ENCODE results near the gene NKTR. TPM values are rescaled to one million over a fixed set of nuclear protein-coding genes. Genes with fewer than 3 reads are reported as not detected.

Gene NKTR
- total and polyA plus RNA-seq, 2 experiments from 2014 or later: 36.8 to 74.3 TPM

GRCh38 chr3:42678447-42678846 lies 78.0 kb downstream of the NKTR start:
- no peaks in the 10 kb centered on the region for H4K20me1 ChIP-seq (ENCODE audit: insufficient read depth, poor library complexity, severe bottlenecking)
- H3K4me3 ChIP-seq: no peak overlapping the region
- no peak overlapping the region for H3K27ac ChIP-seq
- no peaks in the 10 kb centered on the region for H3K79me2 ChIP-seq
- WGBS (ENCODE audit: low lambda C conversion rate, missing lambda C conversion rate): 79% methylated on average over 2 of the region's 2 CpGs
- H3K9me3 ChIP-seq (ENCODE audit: low read depth): no peaks in the 10 kb centered on the region
- H3K4me1 ChIP-seq (ENCODE audit: insufficient read depth): no peaks in the 10 kb centered on the region
- no peak for DNase-seq (ENCODE audit: low spot score)
- no peaks in the 10 kb centered on the region for H3K9me2 ChIP-seq (replicated peaks; ENCODE audit: insufficient read depth)
- no peak overlapping the region for H3K4me2 ChIP-seq
- TF ChIP-seq EZH2 (IDR thresholded peaks at IDR 0.05; ENCODE audit: borderline replicate concordance): no peak
- TF ChIP-seq EZH2phosphoT487 (IDR thresholded peaks at IDR 0.05; ENCODE audit: low read depth, severe bottlenecking, unreplicated experiment): no peak
- TF ChIP-seq CTCF (IDR thresholded peaks at IDR 0.05; ENCODE audit: poor library complexity): no peak
- no peaks in the 10 kb centered on the region for H3K27me3 ChIP-seq
- no peaks in the 10 kb centered on the region for H3K36me3 ChIP-seq (replicated peaks; ENCODE audit: insufficient read depth, low read depth)
- no peak overlapping the region for H2AFZ ChIP-seq

- peaks cover 5% of the 10 kb centered on the region for H3K4me1 ChIP-seq (ENCODE audit: insufficient read depth)
- WGBS (ENCODE audit: low lambda C conversion rate, missing lambda C conversion rate): 86% methylated on average over 1 of the region's 1 CpG
Observed at GRCh38 chr3:42680271-42680670, 79.8 kb downstream of the NKTR start.

GRCh38 chr3:42680806-42681205 lies 80.3 kb downstream of the NKTR start:
- Histone ChIP-seq H3K27ac (no peak overlapping the region), H3K4me2 (no peak overlapping the region), H3K9me3 (ENCODE audit: low read depth) (no peaks in the 10 kb centered on the region), H3K4me1 (ENCODE audit: insufficient read depth) (peaks cover 5% of the 10 kb centered on the region), H3K79me2 (no peaks in the 10 kb centered on the region), H2AFZ (no peak overlapping the region), H3K36me3 (replicated peaks; ENCODE audit: insufficient read depth, low read depth) (no peaks in the 10 kb centered on the region), H4K20me1 (ENCODE audit: insufficient read depth, poor library complexity, severe bottlenecking) (no peaks in the 10 kb centered on the region), H3K27me3 (no peaks in the 10 kb centered on the region), H3K4me3 (no peak overlapping the region), H3K9me2 (replicated peaks; ENCODE audit: insufficient read depth) (no peaks in the 10 kb centered on the region)
- no peak for DNase-seq (ENCODE audit: low spot score)
- TF ChIP-seq CTCF (IDR thresholded peaks at IDR 0.05; ENCODE audit: poor library complexity) (no peak), EZH2 (IDR thresholded peaks at IDR 0.05; ENCODE audit: borderline replicate concordance) (no peak), EZH2phosphoT487 (IDR thresholded peaks at IDR 0.05; ENCODE audit: low read depth, severe bottlenecking, unreplicated experiment) (no peak)
- 82% methylated on average over 4 of the region's 4 CpGs for WGBS (ENCODE audit: low lambda C conversion rate, missing lambda C conversion rate)

More at GRCh38 chr3:42680271-42680670, 79.8 kb downstream of the NKTR start:
- Histone ChIP-seq H3K36me3 (replicated peaks; ENCODE audit: insufficient read depth, low read depth) (no peaks in the 10 kb centered on the region), H4K20me1 (ENCODE audit: insufficient read depth, poor library complexity, severe bottlenecking) (no peaks in the 10 kb centered on the region), H3K27me3 (no peaks in the 10 kb centered on the region), H3K4me2 (no peak overlapping the region), H3K9me3 (ENCODE audit: low read depth) (no peaks in the 10 kb centered on the region), H3K4me3 (no peak overlapping the region), H3K27ac (no peak overlapping the region), H3K9me2 (replicated peaks; ENCODE audit: insufficient read depth) (no peaks in the 10 kb centered on the region), H2AFZ (no peak overlapping the region), H3K79me2 (no peaks in the 10 kb centered on the region)
- TF ChIP-seq EZH2 (IDR thresholded peaks at IDR 0.05; ENCODE audit: borderline replicate concordance) (no peak), CTCF (IDR thresholded peaks at IDR 0.05; ENCODE audit: poor library complexity) (no peak), EZH2phosphoT487 (IDR thresholded peaks at IDR 0.05; ENCODE audit: low read depth, severe bottlenecking, unreplicated experiment) (no peak)
- DNase-seq (ENCODE audit: low spot score): no peak
